Ectodermal cell (in vitro differentiated cells): ENCODE results near the gene ERG28.
A peak's percentile ranks its signal among the peaks of the same experiment; 100 is the strongest.
"Not testable (repeated sequence)": the region's sequence is repeated elsewhere in the genome, so short reads cannot be mapped to it uniquely, and the experiment has no call there.

Source experiments
- H3K27ac ChIP-seq: 2 replicates; pipeline ENCODE4 v1.7.0; 2013; ENCODE audit warnings: mild to moderate bottlenecking, low read depth, low read length; ENCODE audit not compliant: insufficient read depth, poor library complexity, severe bottlenecking
- H3K27me3 ChIP-seq: 2 replicates; pipeline ENCODE4 v1.7.0; 2013; ENCODE audit warnings: mild to moderate bottlenecking, low read length; ENCODE audit not compliant: insufficient read depth, control insufficient read depth, poor library complexity, severe bottlenecking
- H3K36me3 ChIP-seq: one replicate; pipeline ENCODE4 v1.7.0; 2013; ENCODE audit warnings: low read length; ENCODE audit not compliant: control insufficient read depth, insufficient read depth
- H3K4me1 ChIP-seq: one replicate; pipeline ENCODE4 v1.7.0; 2013; ENCODE audit warnings: low read length; ENCODE audit not compliant: control insufficient read depth, insufficient read depth
- H3K4me3 ChIP-seq: 2 replicates; pipeline ENCODE4 v1.7.0; 2013; ENCODE audit warnings: low read depth, low read length, control low read depth; ENCODE audit not compliant: insufficient read depth
- H3K9me3 ChIP-seq: 2 replicates; pipeline ENCODE4 v1.7.0; 2013; ENCODE audit warnings: mild to moderate bottlenecking, low read length, moderate library complexity; ENCODE audit not compliant: control insufficient read depth
- WGBS, 2 experiments: methylation state at CpG; one replicate each; pipeline ENCODE4 v1.1.7; 2013; ENCODE audit warnings: missing lambda C conversion rate in 2 of 2; 5-methylcytosine and 5-hydroxymethylcytosine counted together

The ERG28 gene

DNA sequence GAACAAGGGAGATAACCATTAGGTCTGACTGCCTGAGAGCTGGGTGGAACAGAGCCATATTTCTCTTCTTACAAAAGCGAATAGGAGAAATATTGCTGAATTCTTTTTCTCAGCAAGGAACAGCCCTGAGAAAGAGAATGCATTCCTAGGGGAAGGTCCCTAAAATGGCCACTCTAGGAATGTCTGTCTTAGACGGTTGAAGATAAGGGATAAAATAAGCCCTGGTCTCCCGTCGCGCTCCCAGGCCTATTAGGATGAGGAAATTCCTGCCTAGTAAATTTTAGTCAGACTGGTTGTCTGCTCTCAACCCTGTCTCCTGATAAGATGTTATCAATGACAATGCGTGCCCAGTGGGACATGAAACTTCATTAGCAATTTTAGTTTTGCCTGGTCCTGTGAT, 34.3 kb upstream of the ERG28 start:
- not testable (repeated sequence) for H3K27ac ChIP-seq, H3K4me1 ChIP-seq, H3K9me3 ChIP-seq, H3K27me3 ChIP-seq, H3K4me3 ChIP-seq
- peaks cover 29% of the 10 kb centered on the region for H3K36me3 ChIP-seq
- WGBS, 2 experiments = 93 to 98% methylated on average over 6 of the region's 6 CpGs

- H3K36me3 ChIP-seq = peaks cover 24% of the 10 kb centered on the region
- 98% methylated on average over 6 to 7 of the region's 7 CpGs for WGBS, 2 experiments
Observed at GRCh38 chr14:75690010-75690409, 29.3 kb upstream of the ERG28 start.

DNA sequence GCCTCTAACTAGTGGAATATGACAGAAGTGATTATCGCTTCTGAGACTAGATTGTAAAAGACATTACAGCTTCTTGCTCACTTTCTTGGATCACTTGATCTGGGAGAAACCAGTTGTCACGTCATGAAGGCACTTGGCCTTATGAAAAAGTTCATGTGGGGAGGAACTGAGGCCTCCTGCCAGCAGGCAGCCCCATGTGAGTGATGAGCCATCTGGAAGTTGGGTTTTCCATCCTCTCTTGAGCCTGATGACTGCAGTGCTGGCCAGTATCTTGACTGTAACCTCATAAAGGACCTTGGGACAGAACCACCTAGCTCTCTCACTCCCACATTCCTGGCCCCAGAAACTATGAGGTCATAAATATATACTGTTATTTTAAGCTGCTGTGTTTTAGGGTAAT, 28.3 kb upstream of the ERG28 start:
- Histone ChIP-seq H3K36me3 (peaks cover 20% of the 10 kb centered on the region), H3K27me3 (no peaks in the 10 kb centered on the region), H3K4me3 (no peak overlapping the region), H3K4me1 (no peaks in the 10 kb centered on the region), H3K9me3 (no peaks in the 10 kb centered on the region), H3K27ac (no peak overlapping the region)
- WGBS, 2 experiments = 91 to 93% methylated on average over 2 of the region's 2 CpGs

More at GRCh38 chr14:75690010-75690409, 29.3 kb upstream of the ERG28 start:
- no peak overlapping the region for H3K4me3 ChIP-seq
- no peak overlapping the region for H3K27ac ChIP-seq
- H3K9me3 ChIP-seq = no peaks in the 10 kb centered on the region
- H3K27me3 ChIP-seq = no peaks in the 10 kb centered on the region
- no peaks in the 10 kb centered on the region for H3K4me1 ChIP-seq

DNA sequence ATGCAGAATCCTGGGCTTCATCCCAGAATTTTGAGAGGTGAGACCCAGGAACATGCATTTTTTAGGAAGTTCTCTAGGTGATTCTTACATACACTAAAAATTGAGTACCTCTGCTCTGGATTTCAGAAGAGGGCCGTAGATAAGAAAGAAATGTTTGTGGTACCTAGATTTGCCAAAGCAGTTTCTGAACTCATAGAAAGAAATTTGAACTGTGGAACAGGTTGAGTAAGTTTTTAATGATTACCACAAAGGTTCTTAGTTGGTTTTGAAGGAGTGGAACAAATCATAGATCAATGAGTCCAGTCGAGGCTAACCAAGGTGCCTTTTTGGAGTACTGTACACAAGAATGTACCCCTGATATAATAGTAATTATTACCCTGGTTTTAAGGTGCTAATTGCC, 25.2 kb upstream of the ERG28 start:
- no peak overlapping the region for H3K4me3 ChIP-seq
- WGBS, 2 experiments = 91 to 95% methylated on average over 1 to 2 of the region's 2 CpGs
- H3K27me3 ChIP-seq = no peaks in the 10 kb centered on the region
- peaks cover 24% of the 10 kb centered on the region for H3K36me3 ChIP-seq
- no peak overlapping the region for H3K27ac ChIP-seq
- no peaks in the 10 kb centered on the region for H3K9me3 ChIP-seq
- no peaks in the 10 kb centered on the region for H3K4me1 ChIP-seq

- 94% methylated on average over 2 of the region's 2 CpGs for WGBS, 2 experiments
- H3K9me3 ChIP-seq = no peaks in the 10 kb centered on the region
- H3K36me3 ChIP-seq = peaks cover 6% of the 10 kb centered on the region
- H3K27me3 ChIP-seq = no peaks in the 10 kb centered on the region
- no peak overlapping the region for H3K27ac ChIP-seq
- H3K4me1 ChIP-seq = no peaks in the 10 kb centered on the region
- H3K4me3 ChIP-seq = no peak overlapping the region
Observed at GRCh38 chr14:75675265-75675960, 14.7 kb upstream of the ERG28 start.

- H3K36me3 ChIP-seq = peaks cover 6% of the 10 kb centered on the region
- H3K4me3 ChIP-seq = no peak overlapping the region
- H3K27me3 ChIP-seq = no peaks in the 10 kb centered on the region
- H3K4me1 ChIP-seq = no peaks in the 10 kb centered on the region
- no peaks in the 10 kb centered on the region for H3K9me3 ChIP-seq
- no peak overlapping the region for H3K27ac ChIP-seq
- 91 to 94% methylated on average over 3 to 4 of the region's 4 CpGs for WGBS, 2 experiments
Observed at GRCh38 chr14:75673345-75674035, 12.8 kb upstream of the ERG28 start.

DNA sequence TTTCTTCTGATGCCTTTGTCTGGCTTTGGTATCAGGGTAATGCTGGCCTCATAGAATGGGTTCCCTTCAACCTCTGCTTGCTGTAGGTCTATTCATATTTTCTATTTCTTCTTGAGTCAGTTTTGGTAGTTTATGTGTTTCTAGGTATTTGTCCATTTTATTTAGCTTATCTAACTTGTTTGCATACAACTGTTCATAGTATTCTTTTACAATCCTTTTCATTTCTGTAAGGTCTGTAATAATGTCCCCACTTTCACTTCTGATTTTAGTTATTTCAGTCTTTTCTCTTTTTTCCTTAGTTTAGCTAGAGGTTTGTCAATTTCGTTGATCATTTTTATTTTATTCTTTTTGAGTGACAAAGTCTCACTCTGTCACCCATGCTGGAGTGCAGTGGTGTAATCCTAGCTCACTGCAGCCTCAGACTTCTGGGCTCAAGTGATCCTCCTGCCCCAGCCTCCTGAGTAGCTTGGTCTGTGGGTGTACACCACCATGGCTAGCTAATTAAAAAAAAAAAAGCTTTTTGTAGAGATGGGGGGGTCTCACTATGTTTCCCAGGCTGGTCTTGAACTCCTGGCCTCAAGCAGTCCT, 12.0 kb upstream of the ERG28 start:
- H3K9me3 ChIP-seq = no peaks in the 10 kb centered on the region
- no peak overlapping the region for H3K4me3 ChIP-seq
- H3K27ac ChIP-seq = no peak overlapping the region
- no peaks in the 10 kb centered on the region for H3K4me1 ChIP-seq
- WGBS, 2 experiments = 94 to 100% methylated on average over 1 of the region's 1 CpG
- no peaks in the 10 kb centered on the region for H3K27me3 ChIP-seq
- peaks cover 6% of the 10 kb centered on the region for H3K36me3 ChIP-seq

DNA sequence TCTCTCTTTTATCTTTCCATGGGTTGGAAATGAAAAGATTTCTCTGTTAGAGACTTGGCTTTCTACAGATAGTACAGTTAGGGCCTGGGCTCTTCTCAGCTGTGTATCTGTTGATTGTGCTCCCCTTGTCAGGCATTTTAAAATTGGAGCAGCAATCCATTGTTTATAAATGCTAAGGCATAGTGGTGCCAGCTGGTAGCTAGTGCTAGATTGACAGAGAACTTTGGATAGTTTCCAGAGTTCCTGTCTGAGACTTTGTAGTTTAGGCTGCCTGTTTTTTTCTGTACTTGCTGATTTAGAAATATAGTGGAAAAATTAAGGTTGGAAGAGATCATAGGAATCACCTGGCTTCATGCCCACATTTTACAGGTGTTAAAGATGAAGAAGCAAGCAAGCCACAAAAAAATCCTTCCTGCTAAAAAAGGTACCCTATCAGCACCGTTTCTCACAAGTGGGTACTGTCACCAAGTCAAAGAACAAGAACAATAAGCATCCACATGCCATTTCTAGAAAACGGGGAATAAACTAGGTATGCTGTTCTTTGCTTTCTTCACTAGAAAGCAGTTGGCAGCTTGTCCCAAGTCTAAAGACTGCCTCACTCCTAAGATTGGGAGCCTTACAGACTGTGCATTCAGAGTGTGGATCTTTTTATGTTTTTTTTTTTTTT, 6.6 kb upstream of the ERG28 start:
- Histone ChIP-seq H3K27me3 (no peaks in the 10 kb centered on the region), H3K4me3 (no peak overlapping the region), H3K9me3 (no peaks in the 10 kb centered on the region), H3K4me1 (no peaks in the 10 kb centered on the region), H3K27ac (no peak overlapping the region), H3K36me3 (peaks cover 15% of the 10 kb centered on the region)
- 92% methylated on average over 2 of the region's 2 CpGs for WGBS, 2 experiments

DNA sequence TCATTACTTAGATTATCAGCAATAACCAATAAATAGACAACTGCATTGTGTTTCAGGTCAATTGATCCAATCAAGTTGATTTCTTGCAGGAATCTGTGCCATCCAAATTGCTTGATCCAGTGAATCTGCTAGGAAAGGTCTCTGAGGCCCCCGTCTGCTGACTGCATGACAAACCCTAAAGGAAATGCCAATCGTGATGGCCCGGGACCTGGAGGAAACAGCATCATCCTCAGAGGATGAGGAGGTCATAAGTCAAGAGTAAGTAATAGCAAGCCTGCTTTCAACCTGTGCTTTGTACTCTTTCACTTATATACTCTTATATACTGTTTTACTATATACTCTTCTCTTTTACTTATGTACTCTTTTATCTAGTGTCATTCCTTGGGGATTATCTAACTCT, 2.3 kb upstream of the ERG28 start:
- no peak overlapping the region for H3K27ac ChIP-seq
- WGBS, 2 experiments = 88 to 94% methylated on average over 3 of the region's 3 CpGs
- peaks cover 3% of the 10 kb centered on the region for H3K4me1 ChIP-seq
- no peak overlapping the region for H3K4me3 ChIP-seq
- peaks cover 8% of the 10 kb centered on the region for H3K36me3 ChIP-seq
- H3K27me3 ChIP-seq = no peaks in the 10 kb centered on the region
- no peaks in the 10 kb centered on the region for H3K9me3 ChIP-seq

- Histone ChIP-seq H3K4me1 (peaks cover 3% of the 10 kb centered on the region), H3K27me3 (no peaks in the 10 kb centered on the region), H3K9me3 (no peaks in the 10 kb centered on the region), H3K27ac (peak overlapping the region; percentile 84), H3K4me3 (peak overlapping the region; percentile 54), H3K36me3 (peaks cover 8% of the 10 kb centered on the region)
- WGBS, 2 experiments = 0% methylated on average over 18 of the region's 18 CpGs
Observed at GRCh38 chr14:75661499-75661814, 781 bp upstream of the ERG28 start.
